ENCODE data around the gene CDR2. TPM values are rescaled to one million over a fixed set of nuclear protein-coding genes. Genes with fewer than 3 reads are reported as not detected.

Gene CDR2
- total and polyA plus RNA-seq, 5 experiments from 2014 or later: 46.8 to 91.0 (median 68.7) TPM

DNA sequence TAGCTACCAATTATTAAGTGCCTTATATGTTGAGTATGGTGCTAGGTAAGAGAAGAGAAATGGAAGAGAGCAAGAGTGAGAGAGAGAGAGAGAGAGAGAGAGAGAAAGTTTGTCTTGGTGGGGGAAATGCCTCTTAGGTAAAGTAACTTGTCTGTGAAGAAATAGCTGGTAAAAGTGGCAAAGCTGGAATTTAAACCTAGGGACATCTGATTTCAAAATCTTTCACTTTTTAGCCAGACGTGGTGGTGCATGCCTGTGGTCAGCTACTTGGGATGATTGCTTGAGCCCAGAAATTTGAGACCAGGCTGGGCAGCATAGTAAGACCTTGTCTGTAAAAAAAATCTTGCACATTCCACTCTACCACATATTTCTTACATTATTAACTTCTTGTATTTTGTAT is 23.0 kb upstream of the CDR2 start:
- ATAC-seq (no peak), DNase-seq (no peak)
- H3K27me3 Mint-ChIP-seq: no peaks in the 10 kb centered on the region
- H3K4me1 Mint-ChIP-seq: peaks cover 0 to 2% (median 1%) of the 10 kb centered on the region in 4 donors
- no peak overlapping the region for H3K4me3 Mint-ChIP-seq
- H3K9me3 Mint-ChIP-seq: no peaks in the 10 kb centered on the region
- peak overlapping the region in 1 of 10 donors; percentile 10 for H3K27ac Mint-ChIP-seq
- peaks cover 0 to 4% (median 2%) of the 10 kb centered on the region in 3 donors for H3K36me3 Mint-ChIP-seq
- POLR2A ChIA-PET: no interaction called here

DNA sequence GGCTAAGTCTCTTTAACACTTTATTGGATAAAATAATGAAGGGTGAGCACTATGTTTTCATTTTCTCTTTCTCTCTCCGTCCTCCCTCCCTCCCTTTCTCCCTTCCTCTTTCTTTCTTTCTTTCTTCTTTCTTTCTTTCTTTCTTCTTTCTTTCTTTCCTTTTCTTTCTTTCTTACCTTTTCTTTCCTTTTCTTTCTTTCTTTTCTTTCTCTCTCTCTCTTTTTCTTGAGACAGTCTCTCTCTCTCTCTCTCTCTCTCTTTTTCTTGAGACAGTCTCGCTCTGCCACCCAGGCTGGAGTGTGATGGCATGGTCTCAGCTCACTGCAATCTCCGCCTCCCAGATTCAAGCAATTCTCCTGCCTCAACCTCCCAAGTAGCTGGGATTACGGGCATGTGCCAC is 21.5 kb upstream of the CDR2 start:
- ATAC-seq (no peak), DNase-seq (no peak)
- Mint-ChIP-seq H3K36me3 (peaks cover 0 to 4% (median 2%) of the 10 kb centered on the region in 3 donors), H3K4me3 (no peak overlapping the region), H3K9me3 (no peaks in the 10 kb centered on the region), H3K4me1 (peaks cover 0 to 2% (median 1%) of the 10 kb centered on the region in 4 donors), H3K27me3 (no peaks in the 10 kb centered on the region), H3K27ac (peak overlapping the region in 1 of 10 donors; percentile 69)
- POLR2A ChIA-PET: no interaction called here

DNA sequence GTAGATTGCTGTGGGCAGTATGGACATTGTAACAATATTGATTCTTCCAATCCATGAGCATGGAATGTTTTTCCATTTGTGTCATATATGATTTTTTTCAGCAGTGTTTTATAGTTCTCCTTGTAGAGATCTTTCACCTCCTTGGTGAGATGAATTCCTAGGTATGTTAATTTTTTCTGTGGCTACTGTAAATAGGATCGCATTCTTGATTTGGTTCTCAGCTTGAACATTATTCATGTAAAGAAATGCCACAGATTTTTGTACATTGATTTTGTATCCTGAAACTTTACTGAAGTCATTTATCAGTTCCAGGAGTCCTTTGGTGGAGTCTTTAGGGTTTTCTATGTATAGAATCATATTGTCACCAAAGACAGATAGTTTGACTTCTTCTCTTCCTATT is 19.7 kb upstream of the CDR2 start:
- POLR2A ChIA-PET: no interaction called here
- ATAC-seq (no peak), DNase-seq (no peak)
- no peaks in the 10 kb centered on the region for H3K27me3 Mint-ChIP-seq
- H3K4me3 Mint-ChIP-seq: no peak overlapping the region
- peaks cover 0 to 4% (median 0%) of the 10 kb centered on the region in 3 donors for H3K36me3 Mint-ChIP-seq
- peaks cover 0 to 2% (median 0%) of the 10 kb centered on the region in 4 donors for H3K4me1 Mint-ChIP-seq
- peak overlapping the region in 1 of 10 donors; percentile 67 for H3K27ac Mint-ChIP-seq
- H3K9me3 Mint-ChIP-seq: no peaks in the 10 kb centered on the region

GRCh38 chr16:22388101-22388644 is 13.8 kb upstream of the CDR2 start:
- ATAC-seq: no peak
- H3K4me1 Mint-ChIP-seq: peaks cover 0 to 3% (median under 1%) of the 10 kb centered on the region in 4 donors

DNA sequence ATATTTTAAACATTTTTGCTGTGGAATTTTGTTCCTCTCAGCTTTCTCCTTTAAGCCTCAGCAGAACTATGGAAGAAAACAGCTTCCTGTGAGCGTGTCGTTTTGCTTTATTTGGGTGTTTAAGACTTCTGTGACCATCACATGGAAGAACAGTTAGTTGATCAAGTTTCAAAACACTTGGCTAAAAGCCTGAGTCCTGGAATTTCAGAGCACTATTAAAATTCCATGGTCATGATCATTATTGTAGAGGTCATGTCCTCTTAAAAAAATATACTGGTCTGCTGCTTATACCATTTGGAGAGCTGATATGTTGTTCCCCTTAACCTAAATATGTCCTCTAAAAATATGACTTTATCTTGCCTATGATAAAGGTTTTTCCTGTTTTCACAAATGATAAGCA is 12.6 kb upstream of the CDR2 start:
- ATAC-seq (no peak), DNase-seq (no peak)
- H3K4me3 Mint-ChIP-seq: no peak overlapping the region
- H3K9me3 Mint-ChIP-seq: no peaks in the 10 kb centered on the region
- no peak overlapping the region for H3K27ac Mint-ChIP-seq
- POLR2A ChIA-PET: interaction anchor here (1.2 kb wide), 1 partner anchor 15 kb away, joined by 5 read pairs; no protein-coding TSS in a partner anchor
- no peaks in the 10 kb centered on the region for H3K27me3 Mint-ChIP-seq
- no peaks in the 10 kb centered on the region for H3K36me3 Mint-ChIP-seq
- peaks cover 1 to 9% (median 5%) of the 10 kb centered on the region in 4 donors for H3K4me1 Mint-ChIP-seq

More at GRCh38 chr16:22388101-22388644, 13.8 kb upstream of the CDR2 start:
- H3K4me3 Mint-ChIP-seq: no peak overlapping the region
- DNase-seq: no peak
- no peaks in the 10 kb centered on the region for H3K36me3 Mint-ChIP-seq
- no peaks in the 10 kb centered on the region for H3K9me3 Mint-ChIP-seq
- H3K27me3 Mint-ChIP-seq: no peaks in the 10 kb centered on the region
- POLR2A ChIA-PET: interaction anchor here (0.6 to 1.2 kb wide), 2 partner anchors 16 to 20 kb away, joined by 4 to 5 read pairs; no protein-coding TSS in a partner anchor
- peak overlapping the region in 1 of 10 donors; percentile 68 for H3K27ac Mint-ChIP-seq

DNA sequence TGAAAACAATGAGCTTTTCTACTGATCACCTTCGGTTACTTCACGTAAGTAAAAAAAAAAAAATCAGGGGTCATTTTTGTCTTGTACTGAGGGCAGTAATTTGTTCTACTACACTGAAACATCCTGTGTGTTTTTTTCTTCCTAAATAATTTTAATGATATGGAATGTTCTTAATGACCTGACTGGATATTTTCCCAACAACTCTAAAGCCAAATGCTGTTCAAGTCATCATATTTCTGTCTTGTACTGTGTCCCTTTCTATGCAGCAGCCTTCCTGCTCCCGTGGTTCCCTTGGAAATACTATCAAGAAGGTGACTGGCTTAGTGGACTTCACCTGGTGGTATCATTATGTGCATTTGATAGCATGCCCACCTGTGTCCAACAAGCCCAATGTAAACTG is 10.8 kb upstream of the CDR2 start:
- Mint-ChIP-seq H3K4me3 (peak overlapping the region in 1 of 10 donors; percentile 5), H3K27ac (peak overlapping the region in 4 of 10 donors; percentile 5 to 66 (median 28)), H3K27me3 (no peaks in the 10 kb centered on the region), H3K4me1 (peaks cover 11 to 26% (median 23%) of the 10 kb centered on the region in 4 donors), H3K36me3 (no peaks in the 10 kb centered on the region), H3K9me3 (no peaks in the 10 kb centered on the region)
- ATAC-seq (no peak), DNase-seq (no peak)
- POLR2A ChIA-PET: interaction anchor here (0.5 to 1.0 kb wide), 2 partner anchors 12 to 1549 kb away, joined by 3 read pairs; no protein-coding TSS in a partner anchor

GRCh38 chr16:22383827-22384226 is 9.4 kb upstream of the CDR2 start:
- no peak overlapping the region for H3K4me3 Mint-ChIP-seq
- peak overlapping the region in 4 of 10 donors; percentile 60 to 92 (median 82) for H3K27ac Mint-ChIP-seq
- no peaks in the 10 kb centered on the region for H3K9me3 Mint-ChIP-seq
- ATAC-seq (no peak), DNase-seq (no peak)
- no peaks in the 10 kb centered on the region for H3K36me3 Mint-ChIP-seq
- peaks cover 11 to 30% (median 25%) of the 10 kb centered on the region in 4 donors for H3K4me1 Mint-ChIP-seq
- no peaks in the 10 kb centered on the region for H3K27me3 Mint-ChIP-seq
- POLR2A ChIA-PET: interaction anchor here (0.6 to 1.9 kb wide), 3 partner anchors 9 to 45 kb away, joined by 3 to 15 read pairs (median 3); partner anchors contain the start of gene CDR2

DNA sequence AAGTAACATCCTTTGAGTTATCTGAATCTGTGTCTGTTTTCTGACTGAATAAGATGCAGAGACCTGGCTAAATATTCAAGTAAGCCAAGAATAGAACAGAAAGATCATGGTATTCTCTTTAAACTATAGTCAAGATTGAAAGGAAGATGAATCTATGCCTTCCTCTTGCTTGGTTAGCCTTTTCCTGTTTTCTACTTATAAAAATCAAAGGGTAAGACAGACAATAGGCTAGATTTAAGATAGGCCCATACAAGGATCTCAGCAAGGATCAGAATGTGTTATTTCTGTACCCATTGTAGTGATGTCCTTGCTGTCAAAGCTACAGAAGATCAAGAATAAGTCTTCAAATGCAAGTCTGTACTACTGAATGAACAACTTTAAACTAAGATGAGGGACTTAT is 7.0 kb upstream of the CDR2 start:
- POLR2A ChIA-PET: interaction anchor here (0.7 to 1.7 kb wide), 4 partner anchors 9 to 192 kb away, joined by 3 to 6 read pairs (median 5); no protein-coding TSS in a partner anchor
- ATAC-seq (peak; percentile 77 to 80), DNase-seq (peak in 3 of 10 donors; percentile 28 to 37 (median 29))
- Mint-ChIP-seq H3K9me3 (no peaks in the 10 kb centered on the region), H3K27me3 (no peaks in the 10 kb centered on the region), H3K27ac (peak overlapping the region; percentile 82 to 98 (median 91)), H3K4me3 (peak overlapping the region; percentile 9 to 83 (median 73)), H3K36me3 (no peaks in the 10 kb centered on the region), H3K4me1 (peaks cover 11 to 30% (median 28%) of the 10 kb centered on the region in 4 donors)

DNA sequence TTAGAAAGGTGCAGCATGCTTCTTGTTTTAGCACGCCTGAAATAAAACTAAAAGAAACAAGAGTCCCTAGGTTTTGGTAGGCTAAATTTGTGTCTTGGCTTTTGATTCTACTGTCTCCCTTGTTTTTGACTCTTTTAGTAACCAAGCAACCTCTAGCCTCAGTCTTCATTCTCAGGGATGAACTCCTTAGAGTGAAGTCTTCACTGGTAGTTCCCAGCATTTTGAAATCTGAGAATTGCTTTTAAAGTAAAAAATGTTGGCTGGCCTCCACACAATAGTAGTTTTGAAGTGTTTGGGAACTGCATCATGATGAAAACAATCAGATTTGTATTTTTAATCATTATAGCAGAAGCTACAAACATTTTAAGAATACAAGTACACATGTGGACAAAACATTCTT is 6.1 kb upstream of the CDR2 start:
- Mint-ChIP-seq H3K4me3 (peak overlapping the region in 5 of 10 donors; percentile 20 to 79 (median 52)), H3K36me3 (no peaks in the 10 kb centered on the region), H3K27ac (peak overlapping the region; percentile 82 to 98 (median 91)), H3K4me1 (peaks cover 10 to 33% (median 31%) of the 10 kb centered on the region in 4 donors), H3K9me3 (no peaks in the 10 kb centered on the region), H3K27me3 (no peaks in the 10 kb centered on the region)
- ATAC-seq: no peak
- POLR2A ChIA-PET: interaction anchor here (0.7 to 1.7 kb wide), 2 partner anchors 23 to 53 kb away, joined by 5 to 6 read pairs; no protein-coding TSS in a partner anchor
- DNase-seq: no peak

DNA sequence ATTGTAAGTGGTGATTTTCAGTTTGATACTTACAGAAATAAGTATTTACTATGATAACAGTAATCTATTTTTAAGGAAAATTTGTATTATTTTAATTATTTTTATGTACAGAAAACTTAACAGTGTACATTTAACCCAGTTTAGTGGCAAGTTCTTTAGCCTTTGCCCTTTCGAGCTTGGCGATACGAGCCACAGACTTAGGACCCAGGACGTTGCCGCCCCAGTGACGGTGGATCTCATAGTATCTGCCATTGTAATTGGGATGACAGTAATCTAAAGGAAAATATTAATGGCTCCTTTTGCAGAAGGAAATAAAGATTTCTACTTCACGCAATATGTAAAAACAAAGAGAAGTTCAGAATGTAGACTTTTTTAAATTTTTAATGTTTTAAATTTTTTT is 5.2 kb upstream of the CDR2 start:
- Mint-ChIP-seq H3K4me1 (peaks cover 11 to 39% (median 38%) of the 10 kb centered on the region in 4 donors), H3K4me3 (no peak overlapping the region), H3K27ac (peak overlapping the region in 3 of 10 donors; percentile 48 to 92 (median 82)), H3K9me3 (no peaks in the 10 kb centered on the region), H3K27me3 (no peaks in the 10 kb centered on the region), H3K36me3 (no peaks in the 10 kb centered on the region)
- ATAC-seq (no peak), DNase-seq (no peak)
- POLR2A ChIA-PET: interaction anchor here (9.1 kb wide), 1 partner anchor 20 kb away, joined by 193 read pairs; no protein-coding TSS in a partner anchor

- no peak for DNase-seq
- peak overlapping the region in 4 of 10 donors; percentile 13 to 86 (median 64) for H3K27ac Mint-ChIP-seq
- peaks cover 0 to 14% (median 2%) of the 10 kb centered on the region in 3 donors for H3K36me3 Mint-ChIP-seq
- POLR2A ChIA-PET: interaction anchor here (9.1 kb wide), 1 partner anchor 17 kb away, joined by 193 read pairs; no protein-coding TSS in a partner anchor
- peak overlapping the region in 8 of 10 donors; percentile 33 to 98 (median 78) for H3K4me3 Mint-ChIP-seq
- ATAC-seq: no peak
- H3K9me3 Mint-ChIP-seq: no peaks in the 10 kb centered on the region
- peaks cover 16 to 50% (median 46%) of the 10 kb centered on the region in 4 donors for H3K4me1 Mint-ChIP-seq
- H3K27me3 Mint-ChIP-seq: no peaks in the 10 kb centered on the region
Observed at GRCh38 chr16:22375963-22376640, 1.7 kb upstream of the CDR2 start.

- ATAC-seq (no peak), DNase-seq (peak in 2 of 10 donors; percentile 21 to 22)
- peak overlapping the region; percentile 86 to 95 (median 92) for H3K27ac Mint-ChIP-seq
- H3K9me3 Mint-ChIP-seq: no peaks in the 10 kb centered on the region
- no peaks in the 10 kb centered on the region for H3K27me3 Mint-ChIP-seq
- POLR2A ChIA-PET: interaction anchor here (0.6 to 9.1 kb wide), 10 partner anchors 8 to 183 kb away, joined by 3 to 193 read pairs (median 4); no protein-coding TSS in a partner anchor
- H3K36me3 Mint-ChIP-seq: peaks cover 0 to 21% (median 2%) of the 10 kb centered on the region in 3 donors
- peak overlapping the region; percentile 92 to 99 (median 96) for H3K4me3 Mint-ChIP-seq
- H3K4me1 Mint-ChIP-seq: peaks cover 15 to 50% (median 46%) of the 10 kb centered on the region in 4 donors
Observed at GRCh38 chr16:22375117-22375962, 921 bp upstream of the CDR2 start.
